HCT116 (cell line): ENCODE data around the gene P4HA2.

Source experiments
- EGR1 ChIP-seq: IDR thresholded peaks from 2 replicates; pipeline ENCODE4 v1.6.1; 2012; ENCODE audit warnings: low read depth
- POLR2A ChIP-seq: IDR thresholded peaks from 2 replicates; pipeline ENCODE4 v1.7.0; 2011; ENCODE audit warnings: borderline replicate concordance; ENCODE audit not compliant: insufficient read depth, insufficient read length; ENCODE audit errors: extremely low read depth
- ZFX ChIP-seq: fragments of 450-650 bp; IDR thresholded peaks from 2 replicates; pipeline ENCODE4 v1.6.1; 2017
- TF ChIP-seq, protein P1 (sequence below), 3 experiments: fragments of 200-600 bp in 1 of 3; sonication (generic) in 1 of 3; IDR thresholded peaks in 2 of 3; conservative IDR thresholded peaks in 1 of 3; 2 replicates each; pipeline ENCODE4 v1.5.1; 2012 to 2017; ENCODE audit warnings: low read depth in 2 of 3, low read length in 2 of 3, antibody characterized with exemption in 1 of 3, borderline replicate concordance in 1 of 3, control low read depth in 1 of 3, mild to moderate bottlenecking in 1 of 3, mixed read lengths in 1 of 3, mixed run types in 1 of 3, moderate library complexity in 1 of 3; ENCODE audit not compliant: insufficient read depth in 1 of 3
- TF ChIP-seq, protein P2 (sequence below): IDR thresholded peaks from 2 replicates; pipeline ENCODE4 v1.6.1; 2012

DNA sequence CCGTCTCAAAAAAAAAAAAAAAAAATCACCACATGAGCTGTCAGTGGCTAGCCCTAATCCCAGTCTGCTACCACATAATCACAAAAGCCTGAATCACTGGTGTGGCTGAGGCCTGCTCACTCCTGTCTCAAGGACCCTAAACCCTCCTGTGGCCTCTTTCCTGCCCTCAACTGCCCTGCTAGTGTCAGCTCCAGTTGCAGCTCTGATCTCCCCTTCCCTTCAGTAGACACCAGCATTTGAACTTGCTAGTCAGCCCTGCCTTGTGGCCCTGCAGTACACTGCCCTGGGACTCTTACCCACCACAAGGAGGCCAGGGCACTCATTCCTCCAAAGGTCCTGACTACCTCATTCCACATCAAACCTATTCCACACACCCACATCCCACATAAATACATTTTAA is 9.5 kb upstream of the P4HA2 start:
- TF ChIP-seq, protein P1, sequence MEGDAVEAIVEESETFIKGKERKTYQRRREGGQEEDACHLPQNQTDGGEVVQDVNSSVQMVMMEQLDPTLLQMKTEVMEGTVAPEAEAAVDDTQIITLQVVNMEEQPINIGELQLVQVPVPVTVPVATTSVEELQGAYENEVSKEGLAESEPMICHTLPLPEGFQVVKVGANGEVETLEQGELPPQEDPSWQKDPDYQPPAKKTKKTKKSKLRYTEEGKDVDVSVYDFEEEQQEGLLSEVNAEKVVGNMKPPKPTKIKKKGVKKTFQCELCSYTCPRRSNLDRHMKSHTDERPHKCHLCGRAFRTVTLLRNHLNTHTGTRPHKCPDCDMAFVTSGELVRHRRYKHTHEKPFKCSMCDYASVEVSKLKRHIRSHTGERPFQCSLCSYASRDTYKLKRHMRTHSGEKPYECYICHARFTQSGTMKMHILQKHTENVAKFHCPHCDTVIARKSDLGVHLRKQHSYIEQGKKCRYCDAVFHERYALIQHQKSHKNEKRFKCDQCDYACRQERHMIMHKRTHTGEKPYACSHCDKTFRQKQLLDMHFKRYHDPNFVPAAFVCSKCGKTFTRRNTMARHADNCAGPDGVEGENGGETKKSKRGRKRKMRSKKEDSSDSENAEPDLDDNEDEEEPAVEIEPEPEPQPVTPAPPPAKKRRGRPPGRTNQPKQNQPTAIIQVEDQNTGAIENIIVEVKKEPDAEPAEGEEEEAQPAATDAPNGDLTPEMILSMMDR (IDR thresholded peaks at IDR 0.05 in 2 of 3, conservative IDR thresholded peaks at IDR 0.05 in 1 of 3; ENCODE audit: borderline replicate concordance in 1 of 3, insufficient read depth in 1 of 3, low read depth in 2 of 3, low read length in 2 of 3) = no peak
- TF ChIP-seq ZFX = no peak
- TF ChIP-seq, protein P2, sequence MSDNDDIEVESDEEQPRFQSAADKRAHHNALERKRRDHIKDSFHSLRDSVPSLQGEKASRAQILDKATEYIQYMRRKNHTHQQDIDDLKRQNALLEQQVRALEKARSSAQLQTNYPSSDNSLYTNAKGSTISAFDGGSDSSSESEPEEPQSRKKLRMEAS = no peak
- TF ChIP-seq EGR1 = no peak
- TF ChIP-seq POLR2A = no peak
